Vagina (tissue), 2 donors: ENCODE measurements around the gene SYT12. TPM values are rescaled to one million over a fixed set of nuclear protein-coding genes. Genes with fewer than 3 reads are reported as not detected.

Source experiments
- DNase-seq, 2 donors: peaks; one replicate each; pipeline ENCODE4 v3.0.0-alpha.2; 2017; ENCODE audit errors: extremely low spot score in 2 of 2
- H3K27ac ChIP-seq: fragments of 200-600 bp; sonication (generic); one replicate; pipeline ENCODE4 v1.5.1; 2019
- H3K27me3 ChIP-seq: fragments of 200-600 bp; sonication (generic); one replicate; pipeline ENCODE4 v1.5.1; 2019
- H3K36me3 ChIP-seq, 2 donors: fragments of 200-600 bp; sonication (generic); one replicate each; pipeline ENCODE4 v1.5.1; 2017 to 2019
- H3K4me1 ChIP-seq: fragments of 200-600 bp; sonication (generic); one replicate; pipeline ENCODE4 v1.5.1; 2019
- H3K4me3 ChIP-seq, 2 donors: fragments of 200-600 bp; sonication (generic); 1 replicate in 1 of 2; 2 replicates in 1 of 2; pipeline ENCODE4 v1.5.1; 2016 to 2019
- H3K9me3 ChIP-seq: fragments of 200-600 bp; sonication (generic); one replicate; pipeline ENCODE4 v1.5.1; 2019
- CTCF ChIP-seq, 3 experiments: fragments of 450-650 bp in 2 of 3; fragments of 200-600 bp in 1 of 3; sonication (generic) in 1 of 3; IDR thresholded peaks; one replicate each; pipeline ENCODE4 v1.5.1; 2017 to 2019; ENCODE audit warnings: antibody characterized with exemption in 3 of 3, mild to moderate bottlenecking in 2 of 3, moderate library complexity in 2 of 3
- POLR2A ChIP-seq, 2 donors: fragments of 450-650 bp; IDR thresholded peaks; one replicate each; pipeline ENCODE4 v1.6.1; 2017; ENCODE audit warnings: antibody characterized with exemption in 2 of 2, mild to moderate bottlenecking in 2 of 2, moderate library complexity in 2 of 2
- POLR2AphosphoS5 ChIP-seq, 2 donors: sonication (generic); formaldehyde crosslinking; IDR thresholded peaks; one replicate each; pipeline ENCODE4 v1.9.0; 2017; ENCODE audit warnings: antibody characterized with exemption in 2 of 2, mild to moderate bottlenecking in 2 of 2, low read depth in 1 of 2; ENCODE audit not compliant: insufficient read depth in 1 of 2
- intact Hi-C: fragments of 100-400 bp; cut with DNase I; formaldehyde crosslinking; loops from one replicate; pipeline ENCODE4 v1.15.1; 2023
- total RNA-seq: library from RNA; depleted of rRNA; stranded (reverse); fragments of >200 nt; gene quantifications from one replicate; pipeline ENCODE4 v1.2.3, GENCODE V29; 2016

Gene SYT12
- total RNA-seq, 1 donor from 2014 or later, result 0.49 TPM

DNA sequence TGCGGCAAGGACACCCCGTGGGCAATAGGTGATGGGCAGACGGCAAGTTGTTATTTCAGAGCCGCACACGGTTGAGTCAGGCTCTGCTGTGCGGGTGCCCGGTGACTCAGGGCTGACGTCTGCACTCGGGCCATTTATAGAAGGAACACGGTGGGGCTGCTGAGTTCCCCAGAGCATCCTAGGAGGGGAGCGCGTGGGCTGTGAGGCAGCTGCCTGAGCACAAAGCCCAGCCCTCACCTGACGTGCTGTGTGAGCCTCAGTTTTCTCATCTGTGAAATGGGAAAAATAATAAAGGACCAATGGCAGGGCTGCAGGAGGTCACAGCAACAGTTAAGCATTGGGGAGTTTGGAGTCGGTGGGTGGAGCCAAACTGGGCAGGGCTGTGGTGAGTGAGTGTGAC is 22.4 kb downstream of the SYT12 start:
- Histone ChIP-seq H3K27ac (no peak overlapping the region), H3K4me3 (no peak overlapping the region), H3K27me3 (no peaks in the 10 kb centered on the region), H3K4me1 (no peaks in the 10 kb centered on the region), H3K9me3 (no peaks in the 10 kb centered on the region), H3K36me3 (no peaks in the 10 kb centered on the region)
- intact Hi-C loops, result no loop called here
- TF ChIP-seq CTCF (IDR thresholded peaks at IDR 0.05) (no peak), POLR2AphosphoS5 (IDR thresholded peaks at IDR 0.05; ENCODE audit: insufficient read depth in 1 of 2, low read depth in 1 of 2) (no peak), POLR2A (IDR thresholded peaks at IDR 0.05) (no peak)
- no peak for DNase-seq

DNA sequence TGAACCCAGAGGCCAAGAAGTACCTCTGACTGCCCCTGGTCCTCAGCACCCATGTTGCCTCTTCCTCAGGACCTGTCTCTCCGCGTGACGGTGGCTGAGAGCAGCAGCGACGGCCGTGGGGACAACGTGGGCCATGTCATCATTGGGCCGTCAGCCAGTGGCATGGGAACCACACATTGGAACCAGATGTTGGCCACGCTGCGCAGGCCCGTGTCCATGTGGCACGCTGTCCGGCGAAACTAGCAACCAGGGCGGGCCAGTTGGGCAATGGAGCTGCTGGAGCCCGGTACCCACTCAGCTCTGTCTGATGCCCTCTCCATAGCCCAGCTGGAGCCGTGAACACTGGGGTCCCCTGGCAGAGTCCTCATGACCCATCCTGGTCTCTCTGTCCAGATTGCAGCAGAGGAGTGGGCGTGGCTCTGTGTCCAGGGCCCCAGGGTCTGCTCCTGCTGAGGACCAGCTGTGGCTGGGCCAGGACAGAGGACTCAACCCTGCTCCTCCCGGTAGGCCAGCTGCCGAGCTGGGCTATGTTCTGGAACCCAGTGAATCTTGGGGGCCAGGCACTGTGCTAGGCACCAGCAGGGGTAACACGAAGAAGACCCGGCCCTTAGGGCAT is 25.7 kb downstream of the SYT12 start:
- Histone ChIP-seq H3K9me3 (no peaks in the 10 kb centered on the region), H3K4me3 (no peak overlapping the region), H3K36me3 (no peaks in the 10 kb centered on the region), H3K4me1 (no peaks in the 10 kb centered on the region), H3K27ac (no peak overlapping the region), H3K27me3 (no peaks in the 10 kb centered on the region)
- intact Hi-C loops, result no loop called here
- TF ChIP-seq CTCF (IDR thresholded peaks at IDR 0.05), result no peak
- no peak for TF ChIP-seq POLR2AphosphoS5 (IDR thresholded peaks at IDR 0.05; ENCODE audit: insufficient read depth in 1 of 2, low read depth in 1 of 2)
- TF ChIP-seq POLR2A (IDR thresholded peaks at IDR 0.05), result no peak
- DNase-seq, result no peak

DNA sequence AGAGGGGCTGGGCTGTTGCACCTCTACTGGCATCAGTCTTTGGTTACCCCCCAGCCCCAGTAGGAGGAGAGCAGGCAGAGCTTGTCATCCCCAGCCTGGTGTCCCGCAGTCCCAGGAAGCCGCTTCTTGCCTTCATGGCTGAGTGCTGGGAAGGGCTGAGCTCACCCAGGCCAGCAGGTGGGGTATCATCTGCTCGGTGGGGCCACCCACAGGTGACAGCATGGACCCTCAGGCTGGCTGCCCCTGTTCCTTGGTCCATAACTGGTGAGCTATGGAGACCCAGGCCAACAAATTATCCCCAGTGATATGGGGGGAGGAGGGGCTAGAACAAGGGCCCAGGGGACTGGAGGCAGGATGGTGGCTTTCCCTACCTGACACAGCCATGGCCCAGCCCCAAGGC is 27.2 kb downstream of the SYT12 start:
- Histone ChIP-seq H3K9me3 (no peaks in the 10 kb centered on the region), H3K27ac (no peak overlapping the region), H3K4me3 (no peak overlapping the region), H3K4me1 (no peaks in the 10 kb centered on the region), H3K27me3 (no peaks in the 10 kb centered on the region), H3K36me3 (no peaks in the 10 kb centered on the region)
- DNase-seq, result no peak
- TF ChIP-seq CTCF (IDR thresholded peaks at IDR 0.05) (no peak), POLR2AphosphoS5 (IDR thresholded peaks at IDR 0.05; ENCODE audit: insufficient read depth in 1 of 2, low read depth in 1 of 2) (no peak), POLR2A (IDR thresholded peaks at IDR 0.05) (no peak)
- intact Hi-C loops, result no loop called here

DNA sequence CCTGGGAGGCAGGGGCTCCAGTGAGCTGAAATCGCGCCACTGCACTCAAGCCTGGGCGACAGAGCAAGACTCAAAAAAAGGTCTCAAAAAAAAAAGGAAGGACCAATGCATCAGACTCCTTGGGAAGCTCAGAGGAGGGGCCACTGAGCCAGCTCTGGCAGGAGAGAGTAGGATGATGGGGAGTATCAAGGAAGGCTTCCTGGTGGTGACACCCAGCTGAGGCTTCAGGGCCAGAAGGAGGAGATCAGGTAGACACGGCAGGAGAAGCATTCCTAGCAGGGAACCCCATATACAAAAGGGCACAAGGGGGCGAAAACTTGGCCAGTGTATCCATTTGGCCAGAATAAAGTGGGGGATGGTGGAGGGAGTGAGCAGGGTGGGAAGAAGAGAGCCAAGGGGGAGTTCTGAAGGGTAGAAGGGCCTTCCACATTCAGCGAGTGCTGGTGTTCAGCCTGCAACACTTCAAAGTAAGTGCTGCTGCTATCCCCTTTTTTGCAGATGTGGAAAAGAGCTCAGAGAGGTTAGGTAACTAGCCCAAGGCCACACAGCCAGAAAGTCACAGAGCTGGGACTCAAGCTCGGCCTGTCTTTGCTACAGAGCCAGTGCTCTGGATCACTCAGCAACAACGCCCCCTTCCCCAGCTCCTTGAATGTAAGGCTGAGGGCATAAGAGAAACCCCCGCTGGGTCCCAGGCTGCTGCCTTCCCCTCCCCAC is 28.4 kb downstream of the SYT12 start:
- Histone ChIP-seq H3K4me3 (no peak overlapping the region), H3K4me1 (peaks cover 12% of the 10 kb centered on the region), H3K9me3 (no peaks in the 10 kb centered on the region), H3K36me3 (no peaks in the 10 kb centered on the region), H3K27me3 (no peaks in the 10 kb centered on the region), H3K27ac (no peak overlapping the region)
- intact Hi-C loops, result no loop called here
- TF ChIP-seq POLR2AphosphoS5 (IDR thresholded peaks at IDR 0.05; ENCODE audit: insufficient read depth in 1 of 2, low read depth in 1 of 2) (no peak), POLR2A (IDR thresholded peaks at IDR 0.05) (no peak), CTCF (IDR thresholded peaks at IDR 0.05) (no peak)
- no peak for DNase-seq

DNA sequence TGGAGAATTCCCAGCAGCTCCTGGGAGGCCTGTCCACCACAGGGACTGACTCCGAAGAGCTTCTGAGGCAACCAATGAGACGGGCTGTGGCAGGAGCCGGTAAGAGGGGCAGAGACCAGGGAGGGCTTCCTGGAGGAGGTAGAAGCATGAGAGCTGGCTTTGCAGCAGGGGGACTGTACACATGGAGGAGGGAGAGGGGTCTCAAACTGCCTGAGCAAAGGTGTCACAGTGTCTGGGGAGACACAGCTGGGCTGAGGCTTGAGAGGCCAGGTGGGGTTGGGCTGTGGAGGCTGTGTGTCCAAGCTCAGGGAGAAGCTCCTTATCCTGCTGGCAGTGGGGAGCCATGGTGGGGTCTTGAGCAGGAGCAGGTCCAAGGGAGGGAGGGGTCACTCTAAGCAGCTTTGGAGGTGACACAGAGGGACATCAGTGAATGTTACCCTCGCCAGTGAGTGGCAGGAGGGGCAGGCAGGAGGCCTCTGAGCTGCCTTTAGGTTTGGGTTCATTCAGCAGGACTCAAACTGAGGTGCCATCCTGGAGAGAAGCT is 29.1 kb downstream of the SYT12 start:
- peaks cover 14% of the 10 kb centered on the region for H3K4me1 ChIP-seq
- no peak overlapping the region for H3K4me3 ChIP-seq
- H3K27ac ChIP-seq, result no peak overlapping the region
- DNase-seq, result no peak
- intact Hi-C loops, result no loop called here
- H3K27me3 ChIP-seq, result no peaks in the 10 kb centered on the region
- H3K9me3 ChIP-seq, result no peaks in the 10 kb centered on the region
- no peak for TF ChIP-seq POLR2A (IDR thresholded peaks at IDR 0.05)
- H3K36me3 ChIP-seq, result no peaks in the 10 kb centered on the region
